NOMO-1 (cell line): ENCODE results near the gene ZNF598.
"Not testable (repeated sequence)": the region's sequence is repeated elsewhere in the genome, so short reads cannot be mapped to it uniquely, and the experiment has no call there.

Experiments
- DNase-seq, 2 experiments: peaks; one replicate each; lab custom pipeline; 2025; ENCODE audit not compliant: unreplicated experiment in 2 of 2; lab: John Stamatoyannopoulos, UW

The ZNF598 gene

DNA sequence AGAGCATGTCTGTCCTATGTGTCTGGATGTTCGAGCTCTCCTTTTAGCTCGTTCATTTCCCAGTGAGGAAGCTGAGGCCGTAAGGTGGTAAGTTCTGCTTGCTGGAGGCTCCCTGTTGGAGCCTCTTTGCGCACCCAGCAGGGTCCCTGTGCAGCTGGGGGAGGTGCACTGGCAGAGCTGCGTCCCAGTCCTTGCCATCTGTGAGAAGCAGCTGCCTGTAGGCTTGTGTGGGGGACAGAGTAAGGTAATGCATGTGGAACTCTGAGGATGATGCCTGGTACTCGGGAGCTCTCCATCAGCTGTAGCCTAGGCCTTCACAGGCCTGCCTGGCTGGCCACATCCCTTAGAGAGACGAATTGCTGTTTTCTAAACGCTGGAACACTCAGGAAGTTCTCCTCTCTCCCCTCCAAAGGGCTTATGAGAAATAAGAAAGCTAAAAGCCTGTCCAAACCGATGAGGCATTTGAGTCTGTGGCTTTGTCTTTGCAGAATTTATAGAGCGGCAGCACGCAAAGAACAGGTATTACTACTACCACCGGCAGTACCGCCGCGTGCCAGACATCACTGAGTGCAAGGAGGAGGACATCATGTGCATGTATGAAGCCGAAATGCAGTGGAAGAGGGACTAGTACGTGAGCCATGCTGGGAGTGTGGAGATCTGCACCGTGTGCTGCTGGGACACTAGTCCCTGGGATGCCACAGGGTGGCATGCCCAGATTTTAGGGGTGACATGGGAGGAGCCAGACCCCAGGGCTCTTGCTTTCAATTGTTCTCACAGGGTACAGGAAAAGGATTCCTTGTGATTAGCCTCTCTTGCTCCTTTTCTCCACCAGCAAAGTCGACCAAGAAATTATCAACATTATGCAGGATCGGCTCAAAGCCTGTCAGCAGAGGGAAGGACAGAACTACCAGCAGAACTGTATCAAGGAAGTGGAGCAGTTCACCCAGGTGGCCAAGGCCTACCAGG, 48.7 kb downstream of the ZNF598 start:
- peak; percentile 29 to 45 for DNase-seq

DNA sequence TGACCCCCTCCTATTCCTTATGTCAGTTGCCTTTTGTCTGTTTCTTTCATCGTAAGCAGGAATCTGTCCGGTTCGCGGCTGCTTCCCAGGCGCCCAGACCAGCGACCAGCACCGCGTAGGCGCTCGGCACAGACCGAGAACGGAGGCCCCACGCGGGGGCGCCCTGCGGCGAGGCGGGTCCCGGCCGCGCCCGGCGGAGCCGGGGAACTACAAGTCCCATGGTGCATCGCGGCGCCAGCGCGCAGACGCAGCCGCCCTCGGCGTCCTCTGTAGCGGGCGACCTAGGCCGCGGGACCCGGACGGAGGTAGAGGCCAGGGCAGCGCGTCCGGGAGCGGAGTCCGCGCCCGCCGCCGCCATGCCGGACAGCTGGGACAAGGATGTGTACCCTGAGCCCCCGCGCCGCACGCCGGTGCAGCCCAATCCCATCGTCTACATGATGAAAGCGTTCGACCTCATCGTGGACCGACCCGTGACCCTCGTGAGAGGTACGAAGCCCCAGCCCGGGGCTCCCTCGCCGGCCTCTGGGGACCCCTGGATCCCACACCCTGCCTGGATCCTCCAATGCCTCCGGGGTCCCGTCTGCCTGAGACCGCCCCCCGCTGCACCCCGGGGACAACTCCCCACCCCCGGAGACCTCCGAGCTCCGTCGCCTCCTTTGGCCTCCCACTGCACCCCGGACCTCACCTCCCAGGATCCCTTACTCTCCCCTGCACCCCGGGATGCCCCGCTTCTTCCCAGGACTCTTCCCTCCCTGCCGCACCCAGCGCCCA, 50.2 kb downstream of the ZNF598 start, which contains the start of gene NDUFB10:
TSS of gene NDUFB10 (plus strand) at position 270 of the 771 bp plus-strand sequence. CDS start at position 357, 87 bp downstream.
- DNase-seq, result peak; percentile 81 to 92

DNA sequence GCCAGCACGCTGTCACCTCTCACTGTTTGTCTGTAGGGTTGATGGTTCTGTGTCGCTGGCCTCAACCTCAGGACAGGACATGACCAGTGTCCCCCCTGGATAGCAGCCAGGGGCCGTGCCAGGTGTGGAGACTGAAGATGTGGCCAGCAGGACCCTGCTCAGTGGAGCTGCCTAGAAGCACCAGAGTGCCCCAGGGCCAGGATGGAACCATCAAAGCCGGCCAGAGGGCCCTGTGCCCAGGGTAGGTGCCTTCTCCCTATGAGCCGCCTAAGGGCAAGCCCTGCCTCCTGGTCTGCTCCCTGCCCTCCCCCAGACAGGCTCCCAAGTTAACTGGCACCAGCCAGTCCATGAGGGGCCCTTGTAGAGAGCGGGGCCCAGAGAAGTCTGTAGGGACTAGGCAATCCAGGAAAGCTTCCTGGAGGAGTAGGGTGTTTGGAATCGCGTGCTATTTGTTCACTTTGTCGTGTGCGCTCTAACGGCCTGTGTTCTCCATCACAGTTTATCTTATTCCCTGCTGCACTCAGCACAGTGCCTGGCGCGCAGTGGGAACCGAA, 50.8 kb downstream of the ZNF598 start:
- no peak for DNase-seq

DNA sequence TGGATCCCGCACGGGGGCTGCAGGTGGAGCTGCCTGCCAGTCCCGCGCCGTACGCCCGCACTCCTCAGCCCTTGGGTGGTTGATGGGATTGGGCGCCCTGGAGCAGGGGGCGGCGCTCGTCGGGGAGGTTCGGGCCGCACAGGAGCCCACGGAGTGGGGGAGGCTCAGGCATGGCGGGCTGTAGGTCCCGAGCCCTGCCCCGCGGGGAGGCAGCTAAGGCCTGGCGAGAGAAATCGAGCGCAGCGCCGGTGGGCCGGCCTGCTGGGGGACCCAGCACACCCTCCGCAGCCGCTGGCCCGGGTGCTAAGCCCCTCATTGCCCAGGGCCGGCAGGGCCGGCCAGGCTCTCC, 51.5 kb downstream of the ZNF598 start:
- not testable (repeated sequence) for DNase-seq

DNA sequence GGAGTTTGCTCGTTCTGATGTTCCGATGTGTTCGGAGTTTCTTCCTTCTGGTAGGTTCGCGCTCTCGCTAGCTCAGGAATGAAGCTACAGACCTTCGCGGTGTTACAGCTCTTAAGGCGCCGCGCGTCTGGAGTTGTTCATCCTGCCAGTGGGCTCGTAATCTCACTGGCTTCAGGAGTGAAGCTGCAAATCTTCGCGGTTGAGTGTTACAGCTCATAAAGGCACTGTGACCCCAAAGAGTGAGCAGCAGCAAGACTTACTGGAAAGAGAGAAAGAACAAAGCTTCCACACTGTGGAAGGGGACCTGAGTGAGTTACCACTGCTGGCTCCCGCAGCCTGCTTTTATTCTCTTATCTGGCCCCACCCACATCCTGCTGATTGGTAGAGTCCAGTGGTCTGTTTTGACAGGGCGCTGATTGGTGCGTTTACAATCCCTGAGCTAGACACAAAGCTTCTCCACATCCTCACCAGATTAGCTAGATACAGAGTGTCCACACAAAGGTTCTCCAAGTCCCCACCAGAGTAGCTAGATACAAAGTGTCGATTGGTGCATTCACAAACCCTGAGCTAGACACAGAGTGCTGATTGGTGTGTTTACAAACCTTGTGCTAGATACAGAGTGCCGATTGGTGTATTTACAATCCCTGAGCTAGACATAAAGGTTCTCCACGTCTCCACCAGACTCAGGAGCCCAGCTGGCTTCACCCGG, 52.0 kb downstream of the ZNF598 start:
- not testable (repeated sequence) for DNase-seq

DNA sequence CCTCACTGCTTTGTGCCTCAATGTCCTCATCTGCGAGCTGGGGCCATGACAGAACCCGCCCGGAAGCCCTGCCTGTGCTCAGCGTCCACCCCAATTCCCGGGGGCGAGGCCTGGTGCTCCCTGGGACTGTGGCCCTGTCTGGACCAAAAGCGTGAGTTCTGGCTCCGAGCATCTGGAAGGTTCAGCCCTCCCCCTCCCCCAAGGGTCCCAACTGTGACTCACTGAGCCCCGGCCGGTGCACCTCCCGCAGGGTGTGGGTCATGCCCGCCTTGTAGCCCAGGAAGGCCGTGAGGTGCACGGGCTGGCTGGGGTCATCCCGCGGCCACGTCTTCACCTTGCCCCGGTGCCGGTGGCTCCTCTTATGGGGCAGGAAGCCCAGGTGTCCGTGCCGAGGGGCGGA, 55.9 kb downstream of the ZNF598 start:
- DNase-seq, result no peak

DNA sequence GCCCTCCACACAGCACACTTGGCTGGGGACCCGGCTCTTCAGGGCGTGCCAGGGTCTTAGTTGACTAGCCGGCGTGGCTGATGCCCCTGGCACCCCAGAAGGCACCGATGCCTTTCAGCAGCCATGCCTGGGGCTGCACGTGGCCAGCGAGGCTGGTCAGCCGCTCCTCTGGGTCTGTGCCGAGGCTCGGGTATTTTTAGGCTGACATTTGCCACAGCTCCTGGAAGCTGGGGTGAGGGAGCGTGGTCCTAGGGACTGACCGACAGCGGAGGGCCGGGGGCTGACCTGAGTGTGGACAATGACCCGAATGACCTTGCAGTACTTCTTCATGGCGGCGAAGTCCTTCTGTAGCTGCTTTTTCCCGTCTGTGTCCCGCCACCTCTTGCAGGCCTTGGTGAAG, 59.1 kb downstream of the ZNF598 start:
- no peak for DNase-seq

DNA sequence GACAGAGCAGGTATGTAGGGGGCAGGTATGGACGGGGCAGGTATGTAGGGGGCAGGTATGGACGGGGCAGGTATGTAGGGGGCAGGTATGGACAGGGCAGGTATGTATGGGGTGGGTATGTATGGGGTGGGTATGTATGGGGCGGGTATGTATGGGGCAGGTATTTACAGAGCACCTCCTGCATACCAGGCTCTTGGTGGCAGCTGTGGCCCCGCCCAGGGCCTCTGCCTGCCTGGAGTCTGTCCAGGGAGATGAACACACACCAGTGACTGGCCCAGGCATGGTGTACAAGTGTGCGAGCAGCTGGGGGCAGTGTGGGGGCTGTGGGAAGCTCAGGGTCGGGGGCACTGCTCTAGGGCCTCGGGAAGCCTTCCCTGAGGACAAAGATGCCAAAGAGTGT, 59.6 kb downstream of the ZNF598 start:
- DNase-seq, result no peak

DNA sequence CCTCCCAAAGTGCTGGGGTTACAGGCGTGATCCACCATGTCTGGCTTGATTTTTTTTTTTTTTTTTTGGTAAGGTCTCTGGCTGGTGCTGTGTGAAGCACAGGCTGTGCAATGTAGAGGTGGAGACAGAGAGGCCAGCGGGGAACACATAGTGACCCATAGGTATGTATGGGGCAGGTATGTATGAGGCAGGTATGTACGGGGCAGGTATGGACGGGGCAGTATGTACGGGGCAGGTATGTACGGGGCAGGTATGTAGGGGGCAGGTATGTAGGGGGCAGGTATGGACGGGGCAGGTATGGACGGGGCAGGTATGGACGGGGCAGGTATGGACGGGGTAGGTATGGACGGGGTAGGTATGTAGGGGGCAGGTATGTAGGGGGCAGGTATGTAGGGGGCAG, 60.1 kb downstream of the ZNF598 start:
- DNase-seq, result no peak
